Measurements from ENCODE around the gene SLC17A8.

DNA sequence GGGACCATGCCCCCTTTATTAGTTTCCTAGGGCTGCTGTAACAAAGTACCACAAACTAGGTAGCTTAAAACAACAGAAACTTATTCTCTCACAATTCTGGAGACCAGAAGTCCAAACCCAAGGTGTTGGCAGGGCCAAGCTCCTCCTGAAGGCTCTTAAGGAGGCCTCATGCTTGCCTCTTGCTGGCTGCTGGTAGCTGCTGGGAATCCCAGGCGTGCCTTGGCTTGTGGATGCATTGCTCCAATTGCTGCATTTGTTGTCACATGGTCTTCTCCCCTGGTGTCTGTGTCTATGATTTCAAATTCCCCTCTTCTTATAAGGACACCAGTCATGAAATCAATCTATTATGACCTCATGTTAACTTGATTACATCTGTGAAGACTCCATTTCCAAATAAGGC, 11.2 kb downstream of the SLC17A8 start:
- TF ChIP-seq, protein P1, sequence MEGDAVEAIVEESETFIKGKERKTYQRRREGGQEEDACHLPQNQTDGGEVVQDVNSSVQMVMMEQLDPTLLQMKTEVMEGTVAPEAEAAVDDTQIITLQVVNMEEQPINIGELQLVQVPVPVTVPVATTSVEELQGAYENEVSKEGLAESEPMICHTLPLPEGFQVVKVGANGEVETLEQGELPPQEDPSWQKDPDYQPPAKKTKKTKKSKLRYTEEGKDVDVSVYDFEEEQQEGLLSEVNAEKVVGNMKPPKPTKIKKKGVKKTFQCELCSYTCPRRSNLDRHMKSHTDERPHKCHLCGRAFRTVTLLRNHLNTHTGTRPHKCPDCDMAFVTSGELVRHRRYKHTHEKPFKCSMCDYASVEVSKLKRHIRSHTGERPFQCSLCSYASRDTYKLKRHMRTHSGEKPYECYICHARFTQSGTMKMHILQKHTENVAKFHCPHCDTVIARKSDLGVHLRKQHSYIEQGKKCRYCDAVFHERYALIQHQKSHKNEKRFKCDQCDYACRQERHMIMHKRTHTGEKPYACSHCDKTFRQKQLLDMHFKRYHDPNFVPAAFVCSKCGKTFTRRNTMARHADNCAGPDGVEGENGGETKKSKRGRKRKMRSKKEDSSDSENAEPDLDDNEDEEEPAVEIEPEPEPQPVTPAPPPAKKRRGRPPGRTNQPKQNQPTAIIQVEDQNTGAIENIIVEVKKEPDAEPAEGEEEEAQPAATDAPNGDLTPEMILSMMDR (tag by site-specific recombination; IDR thresholded peaks at IDR 0.05): no peak
- TF ChIP-seq ZNF629 (tag by site-specific recombination; IDR thresholded peaks at IDR 0.05): no peak
- TF ChIP-seq, protein P2, sequence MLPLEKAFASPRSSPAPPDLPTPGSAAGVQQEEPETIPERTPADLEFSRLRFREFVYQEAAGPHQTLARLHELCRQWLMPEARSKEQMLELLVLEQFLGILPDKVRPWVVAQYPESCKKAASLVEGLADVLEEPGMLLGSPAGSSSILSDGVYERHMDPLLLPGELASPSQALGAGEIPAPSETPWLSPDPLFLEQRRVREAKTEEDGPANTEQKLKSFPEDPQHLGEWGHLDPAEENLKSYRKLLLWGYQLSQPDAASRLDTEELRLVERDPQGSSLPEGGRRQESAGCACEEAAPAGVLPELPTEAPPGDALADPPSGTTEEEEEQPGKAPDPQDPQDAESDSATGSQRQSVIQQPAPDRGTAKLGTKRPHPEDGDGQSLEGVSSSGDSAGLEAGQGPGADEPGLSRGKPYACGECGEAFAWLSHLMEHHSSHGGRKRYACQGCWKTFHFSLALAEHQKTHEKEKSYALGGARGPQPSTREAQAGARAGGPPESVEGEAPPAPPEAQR (tag by site-specific recombination; IDR thresholded peaks at IDR 0.05): no peak
- TF ChIP-seq, protein P3, sequence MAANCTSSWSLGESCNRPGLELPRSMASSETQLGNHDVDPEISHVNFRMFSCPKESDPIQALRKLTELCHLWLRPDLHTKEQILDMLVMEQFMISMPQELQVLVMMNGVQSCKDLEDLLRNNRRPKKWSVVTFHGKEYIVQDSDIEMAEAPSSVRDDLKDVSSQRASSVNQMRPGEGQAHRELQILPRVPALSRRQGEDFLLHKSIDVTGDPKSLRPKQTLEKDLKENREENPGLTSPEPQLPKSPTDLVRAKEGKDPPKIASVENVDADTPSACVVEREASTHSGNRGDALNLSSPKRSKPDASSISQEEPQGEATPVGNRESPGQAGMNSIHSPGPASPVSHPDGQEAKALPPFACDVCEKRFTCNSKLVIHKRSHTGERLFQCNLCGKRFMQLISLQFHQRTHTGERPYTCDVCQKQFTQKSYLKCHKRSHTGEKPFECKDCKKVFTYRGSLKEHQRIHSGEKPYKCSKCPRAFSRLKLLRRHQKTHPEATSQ (tag by site-specific recombination; IDR thresholded peaks at IDR 0.05): no peak
- TF ChIP-seq ZNF701 (tag by site-specific recombination; IDR thresholded peaks at IDR 0.05): no peak
- TF ChIP-seq, protein P4, sequence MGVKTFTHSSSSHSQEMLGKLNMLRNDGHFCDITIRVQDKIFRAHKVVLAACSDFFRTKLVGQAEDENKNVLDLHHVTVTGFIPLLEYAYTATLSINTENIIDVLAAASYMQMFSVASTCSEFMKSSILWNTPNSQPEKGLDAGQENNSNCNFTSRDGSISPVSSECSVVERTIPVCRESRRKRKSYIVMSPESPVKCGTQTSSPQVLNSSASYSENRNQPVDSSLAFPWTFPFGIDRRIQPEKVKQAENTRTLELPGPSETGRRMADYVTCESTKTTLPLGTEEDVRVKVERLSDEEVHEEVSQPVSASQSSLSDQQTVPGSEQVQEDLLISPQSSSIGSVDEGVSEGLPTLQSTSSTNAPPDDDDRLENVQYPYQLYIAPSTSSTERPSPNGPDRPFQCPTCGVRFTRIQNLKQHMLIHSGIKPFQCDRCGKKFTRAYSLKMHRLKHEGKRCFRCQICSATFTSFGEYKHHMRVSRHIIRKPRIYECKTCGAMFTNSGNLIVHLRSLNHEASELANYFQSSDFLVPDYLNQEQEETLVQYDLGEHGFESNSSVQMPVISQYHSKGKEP (tag by site-specific recombination; IDR thresholded peaks at IDR 0.05): no peak
- no peak for TF ChIP-seq ZNF138 (tag by site-specific recombination; IDR thresholded peaks at IDR 0.05; ENCODE audit: borderline replicate concordance)
- no peak for TF ChIP-seq ZNF664 (tag by site-specific recombination; IDR thresholded peaks at IDR 0.05)
- TF ChIP-seq ZNF211 (tag by site-specific recombination; IDR thresholded peaks at IDR 0.05; ENCODE audit: low read depth): no peak
- TF ChIP-seq ZBTB7A (tag by site-specific recombination; IDR thresholded peaks at IDR 0.05; ENCODE audit: low read depth): no peak
